GM12874 (cell line): ENCODE data around the gene STK40.
A peak's percentile ranks its signal among the peaks of the same experiment; 100 is the strongest.

Experiments used
- CTCF ChIP-seq: IDR thresholded peaks from 2 replicates; pipeline ENCODE4 v1.5.1; 2011; ENCODE audit warnings: low read depth, mild to moderate bottlenecking, control low read depth, low read length, moderate library complexity; ENCODE audit not compliant: insufficient read depth

Gene STK40

GRCh38 chr1:36385410-36386264 is at the start of gene STK40:
Gene STK40 (minus strand): TSS chr1:36385924. CDS start chr1:36361332, 24,592 bp downstream.
- no peak for TF ChIP-seq CTCF

GRCh38 chr1:36433102-36433501 is 47.4 kb upstream of the STK40 start:
- no peak for TF ChIP-seq CTCF

GRCh38 chr1:36432616-36433015 is 46.9 kb upstream of the STK40 start:
- TF ChIP-seq CTCF: no peak

- TF ChIP-seq CTCF: no peak
Measured at GRCh38 chr1:36425791-36426190, 40.1 kb upstream of the STK40 start.

GRCh38 chr1:36421649-36422048 is 35.9 kb upstream of the STK40 start:
- no peak for TF ChIP-seq CTCF

- TF ChIP-seq CTCF: peak; percentile 96
Measured at GRCh38 chr1:36420836-36421317, 35.2 kb upstream of the STK40 start.

- TF ChIP-seq CTCF: no peak
Measured at GRCh38 chr1:36420409-36420808, 34.7 kb upstream of the STK40 start.
